Esophagus muscularis mucosa (tissue), 4 donors: ENCODE data around the gene NSRP1. TPM values are rescaled to one million over a fixed set of nuclear protein-coding genes. Genes with fewer than 3 reads are reported as not detected.

Experiments
- DNase-seq: peaks from one replicate; pipeline ENCODE4 v3.0.0-alpha.2; 2017; ENCODE audit errors: extremely low spot score
- H3K27ac ChIP-seq, 4 donors: fragments of 200-600 bp; sonication (generic); replicated peaks in 1 of 4; 1 replicate in 3 of 4; 2 replicates in 1 of 4; pipeline ENCODE4 v1.5.1; 2016 to 2019; ENCODE audit warnings: mild to moderate bottlenecking in 1 of 4
- H3K27me3 ChIP-seq, 4 donors: fragments of 200-600 bp; sonication (generic); one replicate each; pipeline versions ENCODE4 v1.5.1 to v1.6.0; 2016 to 2019
- H3K36me3 ChIP-seq, 4 donors: fragments of 200-600 bp; sonication (generic); one replicate each; pipeline ENCODE4 v1.5.1; 2016 to 2019
- H3K4me1 ChIP-seq, 4 donors: fragments of 200-600 bp; sonication (generic); one replicate each; pipeline ENCODE4 v1.5.1; 2016 to 2019
- H3K4me3 ChIP-seq, 4 donors: fragments of 200-600 bp; sonication (generic); 1 replicate in 2 of 4; 2 replicates in 2 of 4; pipeline ENCODE4 v1.5.1; 2016 to 2019; ENCODE audit warnings: mild to moderate bottlenecking in 4 of 4, moderate library complexity in 1 of 4
- H3K9me3 ChIP-seq, 4 donors: fragments of 200-600 bp; sonication (generic); 1 replicate in 3 of 4; 2 replicates in 1 of 4; pipeline ENCODE4 v1.5.1; 2016 to 2019
- CTCF ChIP-seq, 3 experiments: fragments of 200-600 bp in 2 of 3; fragments of 450-650 bp in 1 of 3; sonication (generic) in 2 of 3; IDR thresholded peaks; one replicate each; pipeline ENCODE4 v1.5.1; 2017 to 2019; ENCODE audit warnings: antibody characterized with exemption in 3 of 3, mild to moderate bottlenecking in 2 of 3, moderate library complexity in 1 of 3
- EP300 ChIP-seq: sonication (generic); formaldehyde crosslinking; IDR thresholded peaks from one replicate; pipeline ENCODE4 v1.6.1; 2017; ENCODE audit warnings: antibody characterized with exemption
- POLR2A ChIP-seq: fragments of 450-650 bp; IDR thresholded peaks from one replicate; pipeline ENCODE4 v1.6.1; 2017; ENCODE audit warnings: antibody characterized with exemption, moderate library complexity, mild to moderate bottlenecking, low read depth
- POLR2AphosphoS5 ChIP-seq, 2 donors: sonication (generic); formaldehyde crosslinking; IDR thresholded peaks; one replicate each; pipeline ENCODE4 v1.6.1; 2017; ENCODE audit warnings: antibody characterized with exemption in 2 of 2
- WGBS: methylation state at CpG from one replicate; pipeline ENCODE4 v1.1.5; 2018; 5-methylcytosine and 5-hydroxymethylcytosine counted together
- intact Hi-C: fragments of 100-400 bp; cut with DNase I; formaldehyde crosslinking; loops from one replicate; pipeline ENCODE4 v1.15.1; 2023
- total RNA-seq, 4 donors: library from RNA; depleted of rRNA; stranded (reverse); fragments of >200 nt; gene quantifications; one replicate each; pipeline versions ENCODE4 v1.1.0 to v1.2.1, GENCODE V29; 2016

The NSRP1 gene
- total RNA-seq, 4 donors from 2014 or later, result 20.0 to 38.6 (median 30.3) TPM

GRCh38 chr17:30091771-30092170 is 24.8 kb upstream of the NSRP1 start:
- Histone ChIP-seq H3K27me3 (peaks cover 0 to 26% (median 0%) of the 10 kb centered on the region in 4 donors), H3K4me3 (no peak overlapping the region), H3K9me3 (no peaks in the 10 kb centered on the region), H3K27ac (no peak overlapping the region), H3K36me3 (no peaks in the 10 kb centered on the region), H3K4me1 (peaks cover 5 to 11% (median 6%) of the 10 kb centered on the region in 4 donors)
- intact Hi-C loops, result loop anchor here (10.0 kb wide), 1 partner anchor 287 kb away; no protein-coding TSS in a partner anchor
- TF ChIP-seq EP300 (no peak), CTCF (IDR thresholded peaks at IDR 0.05) (no peak), POLR2A (no peak), POLR2AphosphoS5 (IDR thresholded peaks at IDR 0.05) (no peak)
- DNase-seq, result peak; percentile 14
- WGBS, result 53% methylated on average over 6 of the region's 6 CpGs

- no peaks in the 10 kb centered on the region for H3K9me3 ChIP-seq
- H3K4me3 ChIP-seq, result no peak overlapping the region
- intact Hi-C loops, result loop anchor here (10.0 kb wide), 1 partner anchor 288 kb away; no protein-coding TSS in a partner anchor
- no peak for TF ChIP-seq EP300
- no peak for TF ChIP-seq POLR2AphosphoS5 (IDR thresholded peaks at IDR 0.05)
- TF ChIP-seq POLR2A, result no peak
- TF ChIP-seq CTCF (IDR thresholded peaks at IDR 0.05), result no peak
- H3K4me1 ChIP-seq, result peaks cover 5 to 11% (median 6%) of the 10 kb centered on the region in 4 donors
- H3K27me3 ChIP-seq, result peaks cover 0 to 23% (median 0%) of the 10 kb centered on the region in 4 donors
- no peaks in the 10 kb centered on the region for H3K36me3 ChIP-seq
- DNase-seq, result no peak
- no peak overlapping the region for H3K27ac ChIP-seq
These were observed 23.7 kb upstream of the NSRP1 start for GRCh38 chr17:30092886-30093285.

- no peak for TF ChIP-seq POLR2A
- peak; percentile 74 to 89 (median 80) for TF ChIP-seq CTCF (IDR thresholded peaks at IDR 0.05)
- no peak for TF ChIP-seq POLR2AphosphoS5 (IDR thresholded peaks at IDR 0.05)
- DNase-seq, result peak; percentile 78
- intact Hi-C loops, result loop anchor here (10.0 kb wide), 1 partner anchor 289 kb away; no protein-coding TSS in a partner anchor
- Histone ChIP-seq H3K27me3 (peaks cover 0 to 23% (median 0%) of the 10 kb centered on the region in 4 donors), H3K27ac (no peak overlapping the region), H3K9me3 (no peaks in the 10 kb centered on the region), H3K36me3 (no peaks in the 10 kb centered on the region), H3K4me1 (peaks cover 5 to 11% (median 6%) of the 10 kb centered on the region in 4 donors), H3K4me3 (no peak overlapping the region)
- WGBS, result 16% methylated on average over 12 of the region's 12 CpGs
These were observed 23.0 kb upstream of the NSRP1 start for GRCh38 chr17:30093463-30094147.

- no peaks in the 10 kb centered on the region for H3K36me3 ChIP-seq
- intact Hi-C loops, result loop anchor here (10.0 kb wide), 1 partner anchor 291 kb away; no protein-coding TSS in a partner anchor
- WGBS, result 59% methylated on average over 4 of the region's 4 CpGs
- peaks cover 5 to 11% (median 6%) of the 10 kb centered on the region in 4 donors for H3K4me1 ChIP-seq
- TF ChIP-seq CTCF (IDR thresholded peaks at IDR 0.05) (peak in 2 of 3 experiments; percentile 29 to 54), EP300 (no peak)
- H3K4me3 ChIP-seq, result no peak overlapping the region
- H3K27me3 ChIP-seq, result peaks cover 0 to 12% (median 0%) of the 10 kb centered on the region in 4 donors
- no peaks in the 10 kb centered on the region for H3K9me3 ChIP-seq
- H3K27ac ChIP-seq, result no peak overlapping the region
- peak; percentile 42 for DNase-seq
These were observed 20.9 kb upstream of the NSRP1 start for GRCh38 chr17:30095507-30096244.
